Transverse colon (tissue), 4 donors: ENCODE data around the gene SH3BP5L. TPM values are rescaled to one million over a fixed set of nuclear protein-coding genes. Genes with fewer than 3 reads are reported as not detected.

ENCODE experiments used
- DNase-seq: peaks from one replicate; pipeline ENCODE4 v3.0.0-alpha.2; 2019
- H3K27ac ChIP-seq, 4 donors: fragments of 200-600 bp; sonication (generic); 2 replicates each; pipeline ENCODE4 v1.5.1; 2016 to 2018; ENCODE audit warnings: inconsistent platforms in 4 of 4
- H3K27me3 ChIP-seq: fragments of 200-600 bp; sonication (generic); 2 replicates; pipeline ENCODE4 v1.5.1; 2017; ENCODE audit warnings: inconsistent platforms
- H3K36me3 ChIP-seq, 4 donors: fragments of 200-600 bp; sonication (generic); 2 replicates each; pipeline ENCODE4 v1.5.1; 2017 to 2019; ENCODE audit warnings: inconsistent platforms in 4 of 4
- H3K4me1 ChIP-seq, 4 donors: fragments of 200-600 bp; sonication (generic); 2 replicates each; pipeline ENCODE4 v1.5.1; 2017 to 2020; ENCODE audit warnings: inconsistent platforms in 4 of 4
- H3K4me3 ChIP-seq, 4 donors: fragments of 200-600 bp; sonication (generic); 1 replicate in 1 of 4; 2 replicates in 3 of 4; pipeline versions ENCODE4 v1.5.1 to v1.6.1; 2017 to 2019; ENCODE audit warnings: inconsistent platforms in 4 of 4
- H3K9me3 ChIP-seq, 2 donors: fragments of 200-600 bp; sonication (generic); 2 replicates each; pipeline ENCODE4 v1.5.1; 2017 to 2019; ENCODE audit warnings: inconsistent platforms in 2 of 2
- EP300 ChIP-seq: sonication (generic); formaldehyde crosslinking; IDR thresholded peaks from one replicate; pipeline ENCODE4 v1.6.1; 2017; ENCODE audit warnings: antibody characterized with exemption, low read depth
- POLR2A ChIP-seq: fragments of 450-650 bp; IDR thresholded peaks from one replicate; pipeline ENCODE4 v1.6.1; 2016; ENCODE audit warnings: antibody characterized with exemption, mild to moderate bottlenecking, moderate library complexity
- POLR2AphosphoS5 ChIP-seq, 3 donors: sonication (generic); formaldehyde crosslinking; IDR thresholded peaks; one replicate each; pipeline ENCODE4 v1.6.1; 2016; ENCODE audit warnings: antibody characterized with exemption in 3 of 3
- WGBS, 2 donors: methylation state at CpG; one replicate each; pipeline ENCODE4 v1.1.5; 2018; ENCODE audit warnings: low coverage in 1 of 2; 5-methylcytosine and 5-hydroxymethylcytosine counted together
- in situ Hi-C, 4 donors: fragments of 200-750 bp; cut with MboI; loops; one replicate each; pipeline versions ENCODE4 v1.15.0 to v1.15.1; 2017; ENCODE audit warnings: low sequenced_read_pairs in 3 of 4, low pct_ligation_motif_present in 1 of 4, low pct_unique_long_range_greater_than_20kb in 1 of 4
- intact Hi-C: fragments of 100-400 bp; cut with DNase I; formaldehyde crosslinking; loops from one replicate; pipeline ENCODE4 v1.15.1; 2023; ENCODE audit warnings: low total_unique reads
- total RNA-seq, 4 donors: library from RNA; depleted of rRNA; stranded (reverse); fragments of >200 nt; gene quantifications; one replicate each; pipeline ENCODE4 v1.1.0, GENCODE V29; 2016
- TF ChIP-seq, protein P1 (sequence below), 5 experiments: fragments of 200-600 bp in 3 of 5; fragments of 450-650 bp in 2 of 5; sonication (generic) in 3 of 5; IDR thresholded peaks; 1 replicate in 2 of 5; 2 replicates in 3 of 5; pipeline ENCODE4 v1.5.1; 2016 to 2017; ENCODE audit warnings: antibody characterized with exemption in 5 of 5, inconsistent platforms in 3 of 5, mild to moderate bottlenecking in 2 of 5, moderate library complexity in 1 of 5

The SH3BP5L gene
- total RNA-seq, 4 donors from 2014 or later, result 28.1 to 36.2 (median 31.4) TPM

DNA sequence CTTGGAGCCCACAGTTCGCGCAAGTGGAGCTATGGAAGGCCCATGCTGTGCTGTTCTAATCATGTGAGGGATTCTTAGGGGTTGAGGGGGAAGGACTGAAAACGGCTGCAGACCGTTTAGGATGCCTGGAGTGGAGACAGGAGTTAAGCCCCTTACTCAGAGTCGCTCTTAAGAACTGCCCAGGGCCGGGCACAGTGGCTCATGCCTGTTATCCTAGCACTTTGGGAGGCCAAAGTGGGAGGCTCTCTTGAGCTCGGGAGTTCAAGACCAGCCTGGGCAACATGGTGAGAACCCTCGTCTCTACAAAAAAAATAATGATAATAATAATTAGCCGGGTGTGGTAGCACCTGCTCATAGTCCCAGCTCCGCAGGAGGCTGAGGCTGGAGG is 13.4 kb upstream of the SH3BP5L start:
- WGBS, 2 donors, result 13 to 45% methylated on average over 2 to 10 of the region's 10 CpGs
- Histone ChIP-seq H3K4me3 (peak overlapping the region; percentile 52 to 97 (median 82)), H3K27ac (peak overlapping the region; percentile 95 to 100 (median 98)), H3K4me1 (peaks cover 14 to 31% (median 20%) of the 10 kb centered on the region in 4 donors), H3K9me3 (no peaks in the 10 kb centered on the region), H3K36me3 (no peaks in the 10 kb centered on the region), H3K27me3 (no peaks in the 10 kb centered on the region)
- TF ChIP-seq, protein P1, sequence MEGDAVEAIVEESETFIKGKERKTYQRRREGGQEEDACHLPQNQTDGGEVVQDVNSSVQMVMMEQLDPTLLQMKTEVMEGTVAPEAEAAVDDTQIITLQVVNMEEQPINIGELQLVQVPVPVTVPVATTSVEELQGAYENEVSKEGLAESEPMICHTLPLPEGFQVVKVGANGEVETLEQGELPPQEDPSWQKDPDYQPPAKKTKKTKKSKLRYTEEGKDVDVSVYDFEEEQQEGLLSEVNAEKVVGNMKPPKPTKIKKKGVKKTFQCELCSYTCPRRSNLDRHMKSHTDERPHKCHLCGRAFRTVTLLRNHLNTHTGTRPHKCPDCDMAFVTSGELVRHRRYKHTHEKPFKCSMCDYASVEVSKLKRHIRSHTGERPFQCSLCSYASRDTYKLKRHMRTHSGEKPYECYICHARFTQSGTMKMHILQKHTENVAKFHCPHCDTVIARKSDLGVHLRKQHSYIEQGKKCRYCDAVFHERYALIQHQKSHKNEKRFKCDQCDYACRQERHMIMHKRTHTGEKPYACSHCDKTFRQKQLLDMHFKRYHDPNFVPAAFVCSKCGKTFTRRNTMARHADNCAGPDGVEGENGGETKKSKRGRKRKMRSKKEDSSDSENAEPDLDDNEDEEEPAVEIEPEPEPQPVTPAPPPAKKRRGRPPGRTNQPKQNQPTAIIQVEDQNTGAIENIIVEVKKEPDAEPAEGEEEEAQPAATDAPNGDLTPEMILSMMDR (IDR thresholded peaks at IDR 0.05), result no peak
- TF ChIP-seq EP300 (no peak), POLR2AphosphoS5 (IDR thresholded peaks at IDR 0.05) (no peak), POLR2A (no peak)
- intact Hi-C loops (loop anchor here (2.0 kb wide), 1 partner anchor 20 kb away; the partner anchor contains the start of gene ZNF692), in situ Hi-C loops (no loop called here)
- DNase-seq, result no peak

DNA sequence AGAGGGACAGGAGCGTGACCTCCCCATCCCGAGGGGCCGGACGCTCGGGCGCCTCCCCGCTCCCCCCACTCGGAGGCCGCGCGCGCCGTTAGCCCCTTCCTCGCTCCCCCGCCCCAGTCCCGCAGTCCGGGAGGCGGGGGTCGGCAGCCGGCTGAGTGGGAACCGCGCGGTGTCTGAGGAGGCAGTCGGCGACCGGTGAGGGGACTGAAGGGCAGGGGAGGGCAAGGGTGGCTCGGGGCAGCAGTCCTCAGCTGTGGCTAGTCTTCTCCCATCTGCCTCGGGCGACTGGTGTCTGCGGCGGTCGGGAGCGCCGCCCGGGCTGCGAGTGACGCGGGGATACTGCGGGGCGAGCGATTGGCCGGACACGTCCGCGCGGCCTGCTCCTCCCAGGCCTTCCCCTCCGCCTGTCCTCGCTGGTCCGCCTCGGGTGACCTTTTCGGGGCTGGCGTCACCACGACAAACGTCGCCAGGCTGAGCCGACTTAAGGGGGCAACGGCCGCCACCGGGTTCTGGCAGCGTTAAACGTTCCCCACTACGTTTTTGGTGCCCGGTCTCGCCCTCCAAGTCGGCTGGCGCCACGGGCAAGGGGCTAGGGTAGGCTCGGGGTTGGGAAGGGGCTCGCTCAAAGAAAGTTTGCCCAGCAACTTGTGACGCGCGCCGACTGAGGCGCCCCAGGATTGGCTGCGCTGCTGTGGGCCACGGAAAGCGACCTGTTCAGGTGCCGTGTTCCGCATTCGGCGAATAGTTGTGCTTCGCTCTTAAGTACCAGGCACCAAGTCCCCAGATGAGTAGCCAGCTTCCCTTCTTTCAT is 12.8 kb upstream of the SH3BP5L start:
- H3K36me3 ChIP-seq, result no peaks in the 10 kb centered on the region
- peaks cover 14 to 31% (median 20%) of the 10 kb centered on the region in 4 donors for H3K4me1 ChIP-seq
- TF ChIP-seq POLR2A, result peak; percentile 93
- no peak for TF ChIP-seq EP300
- TF ChIP-seq, protein P1 (IDR thresholded peaks at IDR 0.05), result no peak
- peak; percentile 82 to 93 (median 91) for TF ChIP-seq POLR2AphosphoS5 (IDR thresholded peaks at IDR 0.05)
- peak overlapping the region; percentile 52 to 97 (median 82) for H3K4me3 ChIP-seq
- WGBS, 2 donors, result 1% methylated on average over 50 of the region's 82 CpGs; no CpG with 5 or more reads in 1 of the 2 donors
- peak; percentile 92 for DNase-seq
- no peaks in the 10 kb centered on the region for H3K27me3 ChIP-seq
- no peaks in the 10 kb centered on the region for H3K9me3 ChIP-seq
- H3K27ac ChIP-seq, result peak overlapping the region; percentile 95 to 100 (median 98)
- intact Hi-C loops, result loop anchor here (2.0 kb wide), 1 partner anchor 20 kb away; the partner anchor contains the start of gene ZNF692
- in situ Hi-C loops, result no loop called here

DNA sequence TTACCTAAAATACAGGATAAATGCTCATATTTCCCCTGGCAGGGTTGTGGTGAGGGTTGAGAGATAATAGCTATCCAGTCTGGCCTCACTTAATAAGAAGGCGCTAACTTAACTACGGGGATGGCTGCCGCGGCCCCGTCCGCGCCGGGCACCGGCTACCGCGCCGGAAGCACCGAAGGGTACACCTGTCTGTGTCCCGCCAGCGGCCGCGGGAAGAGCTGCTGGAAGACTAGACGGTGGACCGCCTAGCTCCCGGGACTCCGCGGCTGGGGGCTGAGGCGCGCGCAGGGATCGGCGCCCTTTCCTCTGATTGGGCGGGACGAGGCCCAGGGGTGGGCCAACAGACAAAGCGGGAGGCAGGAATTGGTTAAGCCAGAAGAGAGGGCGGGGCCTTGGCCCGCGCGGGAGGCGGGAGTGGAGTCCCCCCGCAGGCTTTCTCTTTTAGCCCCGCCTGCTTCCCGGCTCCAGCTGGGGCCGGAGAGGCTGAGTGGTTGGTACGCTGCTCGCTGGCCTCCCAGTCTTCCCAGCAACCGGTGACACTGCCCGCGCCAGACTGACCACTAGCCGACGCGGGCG is 12.2 kb upstream of the SH3BP5L start, which contains the start of gene ZNF672:
Gene ZNF672 (plus strand): TSS at position 444 of the 576 bp plus-strand sequence. CDS start 9,051 bp downstream, outside the sequence.
- TF ChIP-seq POLR2A, result peak; percentile 95
- TF ChIP-seq, protein P1 (IDR thresholded peaks at IDR 0.05), result peak in 2 of 5 experiments; percentile 20 to 21
- peak; percentile 65 to 94 (median 90) for TF ChIP-seq POLR2AphosphoS5 (IDR thresholded peaks at IDR 0.05)
- TF ChIP-seq EP300, result no peak
- intact Hi-C loops, result loop anchor here (2.0 kb wide), 1 partner anchor 21 kb away; the partner anchor contains the start of gene ZNF692
- 0% methylated on average over 30 of the region's 48 CpGs; no CpG with 5 or more reads in 1 of the 2 donors for WGBS, 2 donors
- Histone ChIP-seq H3K4me1 (peaks cover 14 to 31% (median 20%) of the 10 kb centered on the region in 4 donors), H3K27me3 (no peaks in the 10 kb centered on the region), H3K27ac (peak within 1 kb of the TSS; percentile 95 to 100 (median 98)), H3K9me3 (no peaks in the 10 kb centered on the region), H3K36me3 (no peaks in the 10 kb centered on the region), H3K4me3 (peak within 1 kb of the TSS; percentile 52 to 97 (median 82))
- in situ Hi-C loops, result no loop called here
- DNase-seq, result peak; percentile 98
